Psoas muscle (tissue), 8 donors: ENCODE results near the gene FBXO2. TPM values are rescaled to one million over a fixed set of nuclear protein-coding genes. Genes with fewer than 3 reads are reported as not detected.

Source experiments
- ATAC-seq, 4 donors: fragments of 200-7000 bp; cut with Tn5 transposase; one replicate each; pipeline ENCODE4 v1.9.1; 2020; ENCODE audit warnings: moderate library complexity in 3 of 4, mild to moderate bottlenecking in 2 of 4
- DNase-seq, 2 donors: peaks; one replicate each; pipeline ENCODE4 v3.0.0-alpha.2; 2020
- H3K27ac ChIP-seq: fragments of 200-600 bp; one replicate; pipeline ENCODE4 v1.8.0; 2022
- H3K27me3 ChIP-seq, 3 donors: fragments of 200-600 bp in 1 of 3; one replicate each; pipeline versions ENCODE4 v1.6.1 to v1.8.0; 2013 to 2022; ENCODE audit warnings: low read length in 2 of 3, mild to moderate bottlenecking in 2 of 3, moderate library complexity in 1 of 3; ENCODE audit not compliant: insufficient read depth in 3 of 3
- H3K36me3 ChIP-seq, 2 donors: fragments of 200-600 bp in 1 of 2; one replicate each; pipeline versions ENCODE4 v1.6.1 to v1.8.0; 2013 to 2022; ENCODE audit warnings: low read depth in 1 of 2, mild to moderate bottlenecking in 1 of 2, moderate library complexity in 1 of 2; ENCODE audit not compliant: insufficient read depth in 1 of 2
- H3K4me1 ChIP-seq: fragments of 200-600 bp; one replicate; pipeline ENCODE4 v1.8.0; 2022
- H3K4me3 ChIP-seq: fragments of 200-600 bp; one replicate; pipeline ENCODE4 v1.8.0; 2022; ENCODE audit warnings: mild to moderate bottlenecking
- H3K9me3 ChIP-seq: fragments of 200-600 bp; one replicate; pipeline ENCODE4 v1.8.0; 2022
- CTCF ChIP-seq: fragments of 200-600 bp; IDR thresholded peaks from one replicate; pipeline ENCODE4 v1.8.0; 2022; ENCODE audit warnings: antibody characterized with exemption
- WGBS, 3 donors: extraction: QIAGEN DNeasy Blood & Tissue Kit; methylation state at CpG; one replicate each; pipeline versions ENCODE4 v1.1.6 to v1.1.7; 2013; 5-methylcytosine and 5-hydroxymethylcytosine counted together
- intact Hi-C, 2 donors: fragments of 100-400 bp; cut with DNase I; formaldehyde crosslinking; loops; one replicate each; pipeline versions ENCODE4 v1.11.0 to v1.14.2; 2022
- polyA plus RNA-seq, 3 donors: library from polyadenylated mRNA; stranded (reverse); fragments of 200-250 nt; gene quantifications; one replicate each; pipeline ENCODE4 v1.2.3, GENCODE V29; 2013
- total RNA-seq, 4 donors: library from RNA; stranded (reverse); fragmentation: NEBNext Ultra II Directional in 2 of 4; extraction: Animal tissue kit (Norgen Biotek cat#: 25700) in 2 of 4; gene quantifications; one replicate each; pipeline versions ENCODE4 v1.2.1 to v1.2.4, GENCODE V29; 2021 to 2023
- donor health status: healthy with polysubstance abuse.
- donor health status: DM: no; HTN: no; CAD: no; lungs with moderate emphysema.
- donor health status: Bipolar disorder and iron deficiency.
- donor health status: healthy.
- donor health status: DM: yes; HTN: yes; CAD: no.
- donor health status: DM: no; HTN: no; CAD: no.
- donor health status: DM: no; HTN: no; CAD: no.
- donor health status: DM: yes; HTN: yes; CAD: no.

Gene FBXO2
- total and polyA plus RNA-seq, 7 donors = 0.35 to 20.9 (median 1.2) TPM

- ATAC-seq (peak in 1 of 4 donors; percentile 24), DNase-seq (no peak)
- no peaks in the 10 kb centered on the region for H3K36me3 ChIP-seq
- H3K27ac ChIP-seq = no peak within 1 kb of the TSS
- 0 to 1% (median 1%) methylated on average over 41 to 78 of the region's 78 CpGs for WGBS, 3 donors
- H3K4me1 ChIP-seq = no peaks in the 10 kb centered on the region
- H3K9me3 ChIP-seq = no peaks in the 10 kb centered on the region
- H3K4me3 ChIP-seq = peak within 1 kb of the TSS; percentile 55
- intact Hi-C loops = no loop called here
- TF ChIP-seq CTCF = no peak
- H3K27me3 ChIP-seq = peaks cover 0 to 55% (median 23%) of the 10 kb centered on the region in 3 donors
These were observed 37.2 kb upstream of the FBXO2 start, which contains the start of gene DRAXIN for GRCh38 chr1:11691302-11691914. Gene DRAXIN (plus strand): TSS chr1:11691710. CDS start chr1:11706259, 14,549 bp downstream.

DNA sequence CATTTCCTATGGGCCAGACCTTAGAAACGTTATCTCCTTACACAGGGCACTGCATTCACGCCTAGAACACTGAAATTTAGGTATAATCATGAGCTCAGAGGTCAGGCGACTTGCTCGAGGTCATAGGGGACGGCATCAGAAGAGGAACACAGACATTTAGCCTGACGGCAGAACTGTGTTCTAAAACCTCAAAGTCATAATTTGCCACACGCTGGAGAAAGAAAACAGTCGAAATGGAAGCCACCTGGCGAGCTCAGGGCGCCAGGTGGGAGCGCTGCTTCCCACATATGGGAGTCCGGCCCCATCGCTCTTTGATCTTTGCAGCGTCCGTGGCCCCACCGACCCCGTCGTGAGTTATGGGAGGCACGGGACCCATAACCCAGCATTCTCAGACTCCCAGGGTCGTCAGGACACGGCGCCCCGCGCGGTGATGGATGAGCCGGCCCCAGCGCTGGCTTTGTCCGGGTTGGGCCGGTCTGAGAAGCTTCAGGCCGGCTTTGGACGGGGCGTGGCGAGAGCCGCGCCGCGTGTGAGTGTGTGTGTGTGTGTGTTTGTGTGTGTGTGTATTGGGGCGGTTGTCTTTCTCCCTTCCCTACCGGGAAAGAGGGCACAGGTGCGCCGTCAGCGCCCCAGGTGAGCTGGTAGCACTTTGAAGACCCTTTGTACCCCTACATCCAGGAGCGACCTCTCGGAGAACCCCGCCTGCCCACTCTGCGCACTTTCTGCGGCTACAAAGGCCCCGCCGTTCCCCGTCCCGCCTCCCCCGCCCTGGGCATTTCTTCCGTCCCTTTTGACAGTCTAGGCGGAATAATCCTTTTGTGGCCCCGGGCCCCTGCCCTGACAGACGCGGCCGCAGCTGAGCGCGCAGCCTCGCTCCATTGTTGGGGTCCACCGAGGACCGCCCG lies 36.4 kb upstream of the FBXO2 start:
- 7 to 8% (median 7%) methylated on average over 58 to 64 of the region's 64 CpGs for whole genome bisulfite sequencing, 3 donors

DNA sequence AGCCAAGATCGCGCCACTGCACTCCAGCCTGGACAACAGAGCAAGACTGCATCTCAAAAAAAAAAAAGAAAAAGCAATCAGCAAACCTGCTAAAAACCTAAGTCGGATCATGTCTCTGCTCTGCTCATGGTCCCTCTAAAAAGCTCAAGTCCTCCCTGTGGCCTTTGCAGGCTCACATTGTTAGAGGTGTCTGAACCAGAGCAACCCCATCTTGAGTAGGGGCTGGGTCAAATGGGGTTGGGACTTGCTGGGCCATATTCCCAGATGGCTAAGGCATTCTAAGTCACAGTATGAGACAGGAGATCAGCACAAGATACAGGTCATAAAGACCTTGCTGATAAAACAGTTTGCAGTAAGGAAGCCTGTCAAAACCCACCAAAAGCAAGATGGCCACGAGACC lies 34.3 kb upstream of the FBXO2 start:
- DNase-seq = no peak
- Histone ChIP-seq H3K4me3 (no peak overlapping the region), H3K4me1 (no peaks in the 10 kb centered on the region), H3K9me3 (no peaks in the 10 kb centered on the region), H3K27ac (no peak overlapping the region), H3K27me3 (peaks cover 0 to 40% (median 23%) of the 10 kb centered on the region in 3 donors), H3K36me3 (no peaks in the 10 kb centered on the region)
- intact Hi-C loops = no loop called here
- ATAC-seq = no peak
- no peak for TF ChIP-seq CTCF
- WGBS, 3 donors = 91 to 99% (median 96%) methylated on average over 4 of the region's 4 CpGs

More for the DNA sequence above, 36.4 kb upstream of the FBXO2 start:
- no peak for TF ChIP-seq CTCF
- H3K4me1 ChIP-seq = no peaks in the 10 kb centered on the region
- DNase-seq (no peak), ATAC-seq (no peak)
- peak overlapping the region; percentile 55 for H3K4me3 ChIP-seq
- peaks cover 0 to 50% (median 23%) of the 10 kb centered on the region in 3 donors for H3K27me3 ChIP-seq
- H3K36me3 ChIP-seq = no peaks in the 10 kb centered on the region
- intact Hi-C loops = no loop called here
- no peaks in the 10 kb centered on the region for H3K9me3 ChIP-seq
- H3K27ac ChIP-seq = no peak overlapping the region

DNA sequence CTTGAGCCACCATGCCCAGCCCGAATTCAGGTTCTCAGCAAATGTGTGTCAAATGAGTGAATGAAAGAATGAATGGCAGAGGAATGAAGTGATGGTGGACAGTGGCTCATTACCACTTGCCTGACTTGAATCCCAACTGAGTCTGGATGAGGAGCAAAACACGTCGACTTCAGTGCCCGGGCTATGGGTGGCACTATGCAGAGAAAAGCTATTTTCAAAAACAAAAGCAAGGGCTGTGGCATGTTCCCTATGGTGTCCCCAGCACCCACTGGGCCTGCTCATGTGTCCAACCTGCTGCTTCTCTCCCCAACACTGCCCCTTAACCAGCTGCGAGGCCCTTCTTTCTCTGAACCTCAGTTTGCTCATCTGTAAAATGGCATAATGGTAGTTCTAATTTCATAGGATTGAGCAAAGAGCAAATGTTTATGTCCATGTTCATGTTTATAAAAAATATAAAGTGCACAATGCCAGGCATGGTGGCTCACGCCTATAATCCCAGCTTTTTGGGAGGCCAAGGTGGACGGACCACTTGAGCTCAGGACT lies 31.1 kb upstream of the FBXO2 start:
- H3K4me1 ChIP-seq = no peaks in the 10 kb centered on the region
- no peak overlapping the region for H3K4me3 ChIP-seq
- ATAC-seq = no peak
- no peak overlapping the region for H3K27ac ChIP-seq
- H3K9me3 ChIP-seq = no peaks in the 10 kb centered on the region
- H3K36me3 ChIP-seq = no peaks in the 10 kb centered on the region
- peaks cover 0 to 10% (median 0%) of the 10 kb centered on the region in 3 donors for H3K27me3 ChIP-seq
- no peak for TF ChIP-seq CTCF
- intact Hi-C loops = no loop called here
- no peak for DNase-seq
- 90% methylated on average over 7 of the region's 7 CpGs for WGBS, 3 donors
